ENCODE results near the gene CADM4.

GRCh38 chr19:43648633-43649032 lies 9.0 kb upstream of the CADM4 start:
- TF ChIP-seq RARB (CRISPR knock-in tag; IDR thresholded peaks at IDR 0.05) (no peak), ZFP30 (CRISPR knock-in tag; IDR thresholded peaks at IDR 0.05) (no peak), GLIS3 (CRISPR knock-in tag; IDR thresholded peaks at IDR 0.05) (no peak), PATZ1 (CRISPR knock-in tag; IDR thresholded peaks at IDR 0.05; ENCODE audit: borderline replicate concordance) (no peak), ARNTL (CRISPR knock-in tag; IDR thresholded peaks at IDR 0.05; ENCODE audit: borderline replicate concordance, low read depth) (no peak), PPARA (CRISPR knock-in tag; IDR thresholded peaks at IDR 0.05; ENCODE audit: borderline replicate concordance) (no peak)
